H1 (cell line): ENCODE data around the gene GNLY. TPM values are rescaled to one million over a fixed set of nuclear protein-coding genes. Genes with fewer than 3 reads are reported as not detected.

ENCODE experiments used
- CREB1 ChIP-seq: IDR thresholded peaks from 2 replicates; pipeline ENCODE4 v1.6.1; 2012; ENCODE audit warnings: inconsistent platforms
- HDAC2 ChIP-seq, 2 experiments: fragments of 300-600 bp in 1 of 2; sonication (generic) in 1 of 2; IDR thresholded peaks; 2 replicates each; pipeline ENCODE4 v1.6.1; 2011 to 2012; ENCODE audit warnings: low read depth in 2 of 2, low read length in 2 of 2, mild to moderate bottlenecking in 2 of 2, moderate library complexity in 2 of 2, borderline replicate concordance in 1 of 2, inconsistent platforms in 1 of 2
- PHF8 ChIP-seq: fragments of 200-600 bp; sonication (generic); conservative IDR thresholded peaks from 2 replicates; pipeline ENCODE4 v1.7.1; 2012; ENCODE audit warnings: low read depth, mild to moderate bottlenecking, inconsistent platforms, low read length, moderate library complexity
- SRF ChIP-seq: IDR thresholded peaks from 2 replicates; pipeline ENCODE4 v1.6.1; 2011; ENCODE audit warnings: mild to moderate bottlenecking, low read depth, low read length, moderate library complexity
- polyA plus RNA-seq, 7 experiments: library from polyadenylated mRNA; depleted of rRNA in 3 of 7; stranded (reverse) in 5 of 7; unstranded in 2 of 7; fragments of >200 nt in 5 of 7; fragments of 200-250 nt in 2 of 7; gene quantifications; 1 replicate in 5 of 7; 2 replicates in 1 of 7; 4 replicates in 1 of 7; pipeline versions ENCODE4 v1.2.1 to v1.2.3, GENCODE V29; 2011 to 2013; ENCODE audit warnings: missing spikeins in 2 of 7, mixed read lengths in 2 of 7
- total RNA-seq: library from RNA; stranded (reverse); fragmentation: NEBNext Ultra II Directional; extraction: Animal tissue kit (Norgen Biotek cat#: 25700); gene quantifications from 2 replicates; pipeline ENCODE4 v1.2.1, GENCODE V29; 2021

GNLY gene
- total and polyA plus RNA-seq, 2 of the 8 experiments (the other 6 are each of a cell fraction or from before 2014, with no cell fraction given): 0.03 TPM; not detected in 1

DNA sequence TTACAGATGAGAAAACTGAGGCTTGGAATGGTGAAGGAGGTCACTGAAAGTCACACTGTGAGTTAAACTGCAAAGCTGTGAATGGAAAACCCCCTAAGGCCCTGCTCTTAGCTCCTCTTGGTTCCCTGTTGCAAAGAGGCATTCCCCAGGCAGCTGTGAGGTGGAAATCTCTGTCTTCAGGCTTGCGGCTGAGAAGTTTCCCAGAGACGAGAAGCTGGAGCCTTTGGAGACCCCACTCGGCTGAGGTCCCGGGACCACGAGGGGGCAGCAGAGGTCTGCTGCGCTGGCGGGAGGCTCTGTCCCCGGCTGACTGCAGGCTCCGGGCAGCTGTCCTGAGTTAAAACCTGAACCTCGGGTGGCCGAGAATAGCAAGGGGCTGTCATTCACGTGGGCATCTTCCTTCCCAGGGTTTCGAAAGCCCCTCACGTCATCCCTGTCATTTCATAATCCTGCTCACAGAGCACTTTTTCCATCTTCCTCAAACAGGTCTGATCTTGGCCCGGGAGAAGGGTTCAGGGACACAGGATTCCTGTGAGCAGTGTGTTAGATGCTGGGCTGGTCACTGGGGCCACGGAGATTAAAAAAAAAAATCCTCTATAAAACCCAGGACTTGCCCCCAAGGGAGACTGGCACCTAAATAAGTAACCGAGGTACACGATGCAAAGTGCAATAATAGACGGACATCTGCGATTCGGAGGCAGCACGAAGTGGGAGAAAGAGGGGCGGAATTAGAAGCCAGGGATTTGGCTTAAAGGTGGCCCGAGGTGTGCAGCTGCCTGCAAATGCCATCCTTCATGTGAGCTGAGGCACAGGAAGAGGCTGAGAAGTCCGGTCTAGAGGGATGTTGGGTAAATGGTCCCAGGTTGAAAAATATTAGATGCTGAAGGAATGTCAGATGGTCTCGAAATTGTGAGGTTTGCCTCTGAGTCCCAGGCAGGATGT is 35.0 kb downstream of the GNLY start (continued):
- TF ChIP-seq HDAC2 (IDR thresholded peaks at IDR 0.05; ENCODE audit: borderline replicate concordance in 1 of 2, low read depth in 2 of 2, low read length in 2 of 2) (no peak), SRF (no peak), CREB1 (no peak), PHF8 (no peak)
